HepG2 (cell line): Measurements from ENCODE around the gene ANAPC2. TPM values are rescaled to one million over a fixed set of nuclear protein-coding genes. Genes with fewer than 3 reads are reported as not detected.

Experiments
- BHLHE40 ChIP-seq: IDR thresholded peaks from 2 replicates; pipeline ENCODE4 v1.6.1; 2011; ENCODE audit warnings: low read length, improper control_type of control experiment
- CBX5 ChIP-seq: sonication (generic); formaldehyde crosslinking; IDR thresholded peaks from 2 replicates; pipeline ENCODE4 v1.4.0; 2020; ENCODE audit warnings: missing genetic modification reagents, borderline replicate concordance
- FOXM1 ChIP-seq: sonication (generic); formaldehyde crosslinking; IDR thresholded peaks from 2 replicates; pipeline ENCODE4 v1.5.0; 2020; ENCODE audit warnings: missing genetic modification reagents
- HMG20B ChIP-seq: conservative IDR thresholded peaks from 2 replicates; pipeline ENCODE4 v1.6.1; 2016; ENCODE audit warnings: missing genetic modification reagents, missing compliant biosample characterization
- HOXA9 ChIP-seq: sonication (generic); formaldehyde crosslinking; IDR thresholded peaks from 2 replicates; pipeline ENCODE4 v1.8.1; 2022; ENCODE audit warnings: missing genetic modification reagents, mild to moderate bottlenecking, moderate library complexity, borderline replicate concordance
- PCBP1 ChIP-seq: fragments of 200-400 bp; formaldehyde crosslinking; IDR thresholded peaks from 2 replicates; pipeline ENCODE4 v1.6.1; 2017; ENCODE audit warnings: mild to moderate bottlenecking, low read depth, low read length, borderline replicate concordance
- RARA ChIP-seq: IDR thresholded peaks from 2 replicates; pipeline ENCODE4 v1.6.1; 2016; ENCODE audit warnings: missing genetic modification reagents, missing compliant biosample characterization
- RBM22 ChIP-seq: fragments of 200-400 bp; formaldehyde crosslinking; optimal IDR thresholded peaks from 2 replicates; pipeline ENCODE3; 2017; ENCODE audit warnings: mild to moderate bottlenecking, low read length, moderate library complexity
- SIX1 ChIP-seq: sonication (generic); formaldehyde crosslinking; IDR thresholded peaks from 2 replicates; pipeline ENCODE4 v1.4.0; 2020; ENCODE audit warnings: missing genetic modification reagents, borderline replicate concordance
- SRSF1 ChIP-seq: fragments of 200-400 bp; formaldehyde crosslinking; optimal IDR thresholded peaks from 2 replicates; pipeline ENCODE3; 2017; ENCODE audit warnings: mild to moderate bottlenecking, low read depth, low read length, moderate library complexity
- TOPORS ChIP-seq: sonication (generic); formaldehyde crosslinking; IDR thresholded peaks from 2 replicates; pipeline ENCODE4 v1.8.0; 2023; ENCODE audit warnings: mild to moderate bottlenecking, missing genetic modification reagents
- XRCC5 ChIP-seq: fragments of 200-400 bp; formaldehyde crosslinking; optimal IDR thresholded peaks from 2 replicates; pipeline ENCODE3; 2017; ENCODE audit warnings: mild to moderate bottlenecking, low read length
- ZFP90 ChIP-seq: sonication (generic); formaldehyde crosslinking; IDR thresholded peaks from 2 replicates; pipeline ENCODE4 v1.8.0; 2022; ENCODE audit warnings: missing genetic modification reagents, mild to moderate bottlenecking, inconsistent platforms, borderline replicate concordance
- ZIK1 ChIP-seq: sonication (generic); formaldehyde crosslinking; IDR thresholded peaks from 2 replicates; pipeline ENCODE4 v1.5.0; 2020; ENCODE audit warnings: mild to moderate bottlenecking, low read depth, missing genetic modification reagents, borderline replicate concordance
- ZMAT3 ChIP-seq: sonication (generic); formaldehyde crosslinking; conservative IDR thresholded peaks from 2 replicates; pipeline ENCODE4 v1.7.0; 2021; ENCODE audit warnings: missing genetic modification reagents
- ZNF33B ChIP-seq: sonication (generic); formaldehyde crosslinking; IDR thresholded peaks from 2 replicates; pipeline ENCODE4 v1.5.1; 2020; ENCODE audit warnings: mild to moderate bottlenecking, missing genetic modification reagents
- ZNF530 ChIP-seq: sonication (generic); formaldehyde crosslinking; IDR thresholded peaks from 2 replicates; pipeline ENCODE4 v1.5.0; 2020; ENCODE audit warnings: low read depth, mild to moderate bottlenecking, missing genetic modification reagents
- ZNF598 ChIP-seq: sonication (generic); formaldehyde crosslinking; IDR thresholded peaks from 2 replicates; pipeline ENCODE4 v1.5.1; 2020; ENCODE audit warnings: mild to moderate bottlenecking, missing genetic modification reagents, borderline replicate concordance
- polyA plus RNA-seq, 8 experiments: library from polyadenylated mRNA; depleted of rRNA in 3 of 8; stranded (reverse) in 7 of 8; unstranded in 1 of 8; fragments of >200 nt; fragmentation: Illumina TruSeq in 4 of 8; extraction: Trizol in 4 of 8; gene quantifications; 2 replicates each; pipeline versions ENCODE4 v1.2.1 to v1.2.3, GENCODE V29; 2011 to 2016; ENCODE audit warnings: low read depth in 4 of 8, missing spikeins in 1 of 8, mixed read lengths in 1 of 8; ENCODE audit not compliant: insufficient read depth in 1 of 8
- total RNA-seq, 5 experiments: library from RNA; depleted of rRNA; stranded (reverse); fragments of >200 nt; fragmentation: Illumina TruSeq; extraction: Trizol; gene quantifications; 2 replicates each; pipeline ENCODE4 v1.2.3, GENCODE V29; 2016; ENCODE audit warnings: low read depth in 1 of 5
- TF ChIP-seq, protein P1 (sequence below): sonication (generic); formaldehyde crosslinking; IDR thresholded peaks from 2 replicates; pipeline ENCODE4 v1.5.0; 2020; ENCODE audit warnings: missing genetic modification reagents, mild to moderate bottlenecking, borderline replicate concordance
- TF ChIP-seq, protein P2 (sequence below): sonication (generic); formaldehyde crosslinking; conservative IDR thresholded peaks from 2 replicates; pipeline ENCODE4 v1.8.1; 2023; ENCODE audit warnings: missing genetic modification reagents
- TF ChIP-seq, protein P3 (sequence below): sonication (generic); formaldehyde crosslinking; IDR thresholded peaks from 2 replicates; pipeline ENCODE4 v1.4.0; 2020; ENCODE audit warnings: missing genetic modification reagents
- TF ChIP-seq, protein P4 (sequence below): sonication (generic); formaldehyde crosslinking; IDR thresholded peaks from 2 replicates; pipeline ENCODE4 v1.4.0; 2020; ENCODE audit warnings: missing genetic modification reagents
- TF ChIP-seq, protein P5 (sequence below): IDR thresholded peaks from 2 replicates; pipeline ENCODE4 v1.6.1; 2016; ENCODE audit warnings: control low read depth
- TF ChIP-seq, protein P6 (sequence below): sonication (generic); formaldehyde crosslinking; IDR thresholded peaks from 2 replicates; pipeline ENCODE4 v1.4.0; 2020; ENCODE audit warnings: missing genetic modification reagents

ANAPC2 gene
- total and polyA plus RNA-seq, 2 of the 13 experiments (the other 11 are each of a cell fraction or from before 2014, with no cell fraction given): 12.3 to 15.4 TPM

DNA sequence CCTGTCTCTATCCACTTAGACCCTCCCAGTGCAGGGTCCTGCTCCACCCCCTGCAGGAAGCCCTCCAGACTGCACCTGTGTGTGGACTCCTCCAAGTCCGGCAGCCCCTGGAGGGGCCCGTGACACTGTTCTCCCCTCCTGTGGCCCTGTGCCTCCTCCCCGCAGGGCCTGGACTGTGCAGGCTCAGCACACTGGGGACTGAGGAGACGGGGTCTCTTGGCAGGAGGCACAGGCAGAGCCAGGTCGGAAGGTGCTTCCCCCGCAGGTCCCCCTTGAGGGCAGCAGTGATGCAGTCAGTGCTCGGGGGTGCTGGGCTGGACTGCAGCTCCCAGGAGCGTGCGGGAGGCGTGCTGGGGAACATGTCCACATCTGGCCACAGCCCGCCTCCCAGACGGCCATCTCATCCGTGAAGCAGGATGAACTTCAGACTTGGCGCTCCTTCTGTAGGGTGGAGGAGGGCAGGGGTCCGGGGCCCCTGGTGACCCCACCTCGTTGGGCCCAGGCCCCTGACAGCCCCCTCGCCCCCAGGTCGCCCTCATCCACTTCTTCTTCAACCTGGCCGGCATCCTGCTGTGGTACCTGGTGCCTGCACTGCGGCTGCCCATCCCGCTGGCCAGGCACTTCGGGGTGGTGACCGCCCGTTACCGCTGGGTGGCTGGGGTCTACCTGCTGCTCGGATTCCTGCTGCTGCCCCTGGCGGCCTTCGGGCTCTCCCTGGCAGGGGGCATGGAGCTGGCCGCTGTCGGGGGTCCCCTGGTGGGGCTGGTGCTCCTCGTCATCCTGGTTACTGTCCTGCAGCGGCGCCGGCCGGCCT, 47.3 kb upstream of the ANAPC2 start (continued):
- TF ChIP-seq, protein P1, sequence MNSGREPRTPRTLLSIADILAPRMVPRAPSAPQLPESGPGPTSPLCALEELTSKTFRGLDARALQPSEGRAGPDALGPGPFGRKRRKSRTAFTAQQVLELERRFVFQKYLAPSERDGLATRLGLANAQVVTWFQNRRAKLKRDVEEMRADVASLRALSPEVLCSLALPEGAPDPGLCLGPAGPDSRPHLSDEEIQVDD (CRISPR knock-in tag): no peak
- no peak for TF ChIP-seq ZNF33B (CRISPR knock-in tag)
- TF ChIP-seq RBM22: no peak
- TF ChIP-seq ZFP90 (CRISPR knock-in tag): no peak
- TF ChIP-seq, protein P2, sequence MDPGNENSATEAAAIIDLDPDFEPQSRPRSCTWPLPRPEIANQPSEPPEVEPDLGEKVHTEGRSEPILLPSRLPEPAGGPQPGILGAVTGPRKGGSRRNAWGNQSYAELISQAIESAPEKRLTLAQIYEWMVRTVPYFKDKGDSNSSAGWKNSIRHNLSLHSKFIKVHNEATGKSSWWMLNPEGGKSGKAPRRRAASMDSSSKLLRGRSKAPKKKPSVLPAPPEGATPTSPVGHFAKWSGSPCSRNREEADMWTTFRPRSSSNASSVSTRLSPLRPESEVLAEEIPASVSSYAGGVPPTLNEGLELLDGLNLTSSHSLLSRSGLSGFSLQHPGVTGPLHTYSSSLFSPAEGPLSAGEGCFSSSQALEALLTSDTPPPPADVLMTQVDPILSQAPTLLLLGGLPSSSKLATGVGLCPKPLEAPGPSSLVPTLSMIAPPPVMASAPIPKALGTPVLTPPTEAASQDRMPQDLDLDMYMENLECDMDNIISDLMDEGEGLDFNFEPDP (CRISPR knock-in tag): no peak
- TF ChIP-seq PCBP1: no peak
- TF ChIP-seq SIX1 (CRISPR knock-in tag): no peak
- peak; percentile 78; the same call in 1 of the 2 replicates for TF ChIP-seq ZMAT3 (CRISPR knock-in tag)
- TF ChIP-seq, protein P3, sequence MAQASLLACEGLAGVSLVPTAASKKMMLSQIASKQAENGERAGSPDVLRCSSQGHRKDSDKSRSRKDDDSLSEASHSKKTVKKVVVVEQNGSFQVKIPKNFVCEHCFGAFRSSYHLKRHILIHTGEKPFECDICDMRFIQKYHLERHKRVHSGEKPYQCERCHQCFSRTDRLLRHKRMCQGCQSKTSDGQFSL: no peak
- TF ChIP-seq BHLHE40: peak; percentile 61; the same call in 1 of the 2 replicates
- no peak for TF ChIP-seq ZIK1 (CRISPR knock-in tag)
- TF ChIP-seq ZNF530 (CRISPR knock-in tag): no peak
- TF ChIP-seq TOPORS (CRISPR knock-in tag): no peak
- TF ChIP-seq, protein P4, sequence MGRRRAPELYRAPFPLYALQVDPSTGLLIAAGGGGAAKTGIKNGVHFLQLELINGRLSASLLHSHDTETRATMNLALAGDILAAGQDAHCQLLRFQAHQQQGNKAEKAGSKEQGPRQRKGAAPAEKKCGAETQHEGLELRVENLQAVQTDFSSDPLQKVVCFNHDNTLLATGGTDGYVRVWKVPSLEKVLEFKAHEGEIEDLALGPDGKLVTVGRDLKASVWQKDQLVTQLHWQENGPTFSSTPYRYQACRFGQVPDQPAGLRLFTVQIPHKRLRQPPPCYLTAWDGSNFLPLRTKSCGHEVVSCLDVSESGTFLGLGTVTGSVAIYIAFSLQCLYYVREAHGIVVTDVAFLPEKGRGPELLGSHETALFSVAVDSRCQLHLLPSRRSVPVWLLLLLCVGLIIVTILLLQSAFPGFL (CRISPR knock-in tag): no peak
- TF ChIP-seq CBX5 (CRISPR knock-in tag): no peak
- TF ChIP-seq HOXA9 (CRISPR knock-in tag): no peak
- peak; percentile 45; the same call in 1 of the 2 replicates for TF ChIP-seq RARA (CRISPR knock-in tag)
- TF ChIP-seq, protein P5, sequence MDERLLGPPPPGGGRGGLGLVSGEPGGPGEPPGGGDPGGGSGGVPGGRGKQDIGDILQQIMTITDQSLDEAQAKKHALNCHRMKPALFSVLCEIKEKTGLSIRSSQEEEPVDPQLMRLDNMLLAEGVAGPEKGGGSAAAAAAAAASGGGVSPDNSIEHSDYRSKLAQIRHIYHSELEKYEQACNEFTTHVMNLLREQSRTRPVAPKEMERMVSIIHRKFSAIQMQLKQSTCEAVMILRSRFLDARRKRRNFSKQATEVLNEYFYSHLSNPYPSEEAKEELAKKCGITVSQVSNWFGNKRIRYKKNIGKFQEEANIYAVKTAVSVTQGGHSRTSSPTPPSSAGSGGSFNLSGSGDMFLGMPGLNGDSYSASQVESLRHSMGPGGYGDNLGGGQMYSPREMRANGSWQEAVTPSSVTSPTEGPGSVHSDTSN (CRISPR knock-in tag): no peak
- TF ChIP-seq, protein P6, sequence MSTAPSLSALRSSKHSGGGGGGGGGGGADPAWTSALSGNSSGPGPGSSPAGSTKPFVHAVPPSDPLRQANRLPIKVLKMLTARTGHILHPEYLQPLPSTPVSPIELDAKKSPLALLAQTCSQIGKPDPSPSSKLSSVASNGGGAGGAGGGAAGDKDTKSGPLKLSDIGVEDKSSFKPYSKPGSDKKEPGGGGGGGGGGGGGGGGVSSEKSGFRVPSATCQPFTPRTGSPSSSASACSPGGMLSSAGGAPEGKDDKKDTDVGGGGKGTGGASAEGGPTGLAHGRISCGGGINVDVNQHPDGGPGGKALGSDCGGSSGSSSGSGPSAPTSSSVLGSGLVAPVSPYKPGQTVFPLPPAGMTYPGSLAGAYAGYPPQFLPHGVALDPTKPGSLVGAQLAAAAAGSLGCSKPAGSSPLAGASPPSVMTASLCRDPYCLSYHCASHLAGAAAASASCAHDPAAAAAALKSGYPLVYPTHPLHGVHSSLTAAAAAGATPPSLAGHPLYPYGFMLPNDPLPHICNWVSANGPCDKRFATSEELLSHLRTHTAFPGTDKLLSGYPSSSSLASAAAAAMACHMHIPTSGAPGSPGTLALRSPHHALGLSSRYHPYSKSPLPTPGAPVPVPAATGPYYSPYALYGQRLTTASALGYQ (CRISPR knock-in tag): no peak
- TF ChIP-seq SRSF1: no peak
- no peak for TF ChIP-seq ZNF598
- TF ChIP-seq XRCC5: no peak
- TF ChIP-seq FOXM1 (CRISPR knock-in tag): no peak
- no peak for TF ChIP-seq HMG20B (CRISPR knock-in tag)
